Measurements from ENCODE around the gene RAB1B. TPM values are rescaled to one million over a fixed set of nuclear protein-coding genes. Genes with fewer than 3 reads are reported as not detected.

RAB1B gene
- total RNA-seq, 1 donor from 2014 or later, result 72.7 TPM

DNA sequence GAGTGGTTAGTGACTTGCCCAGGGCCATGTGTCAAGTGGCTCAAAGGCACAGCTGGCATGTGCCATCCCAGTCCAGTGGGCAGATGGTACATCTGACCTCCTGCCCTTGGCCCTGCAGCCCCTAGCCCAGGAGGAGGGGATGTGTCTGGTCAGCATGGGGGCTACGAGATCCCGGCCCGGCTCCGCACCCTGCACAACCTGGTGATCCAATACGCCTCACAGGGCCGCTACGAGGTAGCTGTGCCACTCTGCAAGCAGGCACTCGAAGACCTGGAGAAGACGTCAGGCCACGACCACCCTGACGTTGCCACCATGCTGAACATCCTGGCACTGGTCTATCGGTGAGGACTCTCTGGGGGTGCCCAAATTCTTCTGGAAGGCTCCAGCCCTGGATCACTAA lies 5.7 kb upstream of the RAB1B start:
- intact Hi-C loops (cut with DNase I), result no loop called here
- Histone ChIP-seq H3K27me3 (no peaks in the 10 kb centered on the region), H3K27ac (no peak overlapping the region), H3K9me3 (no peaks in the 10 kb centered on the region), H3K36me3 (peaks cover 0 to 40% of the 10 kb centered on the region in 2 donors), H3K4me3 (no peak overlapping the region), H3K4me1 (peaks cover 23% of the 10 kb centered on the region)
- DNase-seq (ENCODE audit: extremely low spot score in 2 of 2), result no peak
- TF ChIP-seq, protein P1, sequence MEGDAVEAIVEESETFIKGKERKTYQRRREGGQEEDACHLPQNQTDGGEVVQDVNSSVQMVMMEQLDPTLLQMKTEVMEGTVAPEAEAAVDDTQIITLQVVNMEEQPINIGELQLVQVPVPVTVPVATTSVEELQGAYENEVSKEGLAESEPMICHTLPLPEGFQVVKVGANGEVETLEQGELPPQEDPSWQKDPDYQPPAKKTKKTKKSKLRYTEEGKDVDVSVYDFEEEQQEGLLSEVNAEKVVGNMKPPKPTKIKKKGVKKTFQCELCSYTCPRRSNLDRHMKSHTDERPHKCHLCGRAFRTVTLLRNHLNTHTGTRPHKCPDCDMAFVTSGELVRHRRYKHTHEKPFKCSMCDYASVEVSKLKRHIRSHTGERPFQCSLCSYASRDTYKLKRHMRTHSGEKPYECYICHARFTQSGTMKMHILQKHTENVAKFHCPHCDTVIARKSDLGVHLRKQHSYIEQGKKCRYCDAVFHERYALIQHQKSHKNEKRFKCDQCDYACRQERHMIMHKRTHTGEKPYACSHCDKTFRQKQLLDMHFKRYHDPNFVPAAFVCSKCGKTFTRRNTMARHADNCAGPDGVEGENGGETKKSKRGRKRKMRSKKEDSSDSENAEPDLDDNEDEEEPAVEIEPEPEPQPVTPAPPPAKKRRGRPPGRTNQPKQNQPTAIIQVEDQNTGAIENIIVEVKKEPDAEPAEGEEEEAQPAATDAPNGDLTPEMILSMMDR (IDR thresholded peaks at IDR 0.05), result no peak
- TF ChIP-seq POLR2AphosphoS5 (IDR thresholded peaks at IDR 0.05; ENCODE audit: insufficient read depth in 1 of 2, low read depth in 1 of 2), result no peak
- no peak for TF ChIP-seq POLR2A (IDR thresholded peaks at IDR 0.05)

DNA sequence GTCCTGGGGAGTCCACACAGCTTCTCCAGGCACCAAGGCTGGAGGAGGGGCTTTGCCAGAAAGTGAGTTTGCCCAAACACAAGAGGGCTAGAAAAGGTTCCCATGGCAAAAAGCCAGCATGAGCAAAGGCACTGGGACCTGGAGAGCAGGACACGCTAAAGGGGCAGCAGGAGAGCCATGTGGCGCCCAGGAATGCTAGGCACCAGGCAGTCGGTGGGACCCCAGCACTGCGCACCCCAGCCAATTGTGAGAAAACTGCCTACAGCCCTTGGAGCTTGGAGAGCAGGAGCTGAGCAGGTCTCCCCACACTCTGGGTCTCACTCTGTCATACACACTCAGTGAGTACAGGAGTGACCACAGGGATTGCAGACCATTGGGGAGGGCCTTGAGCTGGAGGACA lies 5.2 kb upstream of the RAB1B start:
- Histone ChIP-seq H3K27me3 (no peaks in the 10 kb centered on the region), H3K4me1 (peaks cover 21% of the 10 kb centered on the region), H3K27ac (no peak overlapping the region), H3K9me3 (no peaks in the 10 kb centered on the region), H3K4me3 (no peak overlapping the region), H3K36me3 (peaks cover 0 to 40% of the 10 kb centered on the region in 2 donors)
- no peak for DNase-seq (ENCODE audit: extremely low spot score in 2 of 2)
- TF ChIP-seq, protein P1 (IDR thresholded peaks at IDR 0.05), result no peak
- TF ChIP-seq POLR2AphosphoS5 (IDR thresholded peaks at IDR 0.05; ENCODE audit: insufficient read depth in 1 of 2, low read depth in 1 of 2), result no peak
- TF ChIP-seq POLR2A (IDR thresholded peaks at IDR 0.05), result no peak
- intact Hi-C loops (cut with DNase I), result no loop called here

DNA sequence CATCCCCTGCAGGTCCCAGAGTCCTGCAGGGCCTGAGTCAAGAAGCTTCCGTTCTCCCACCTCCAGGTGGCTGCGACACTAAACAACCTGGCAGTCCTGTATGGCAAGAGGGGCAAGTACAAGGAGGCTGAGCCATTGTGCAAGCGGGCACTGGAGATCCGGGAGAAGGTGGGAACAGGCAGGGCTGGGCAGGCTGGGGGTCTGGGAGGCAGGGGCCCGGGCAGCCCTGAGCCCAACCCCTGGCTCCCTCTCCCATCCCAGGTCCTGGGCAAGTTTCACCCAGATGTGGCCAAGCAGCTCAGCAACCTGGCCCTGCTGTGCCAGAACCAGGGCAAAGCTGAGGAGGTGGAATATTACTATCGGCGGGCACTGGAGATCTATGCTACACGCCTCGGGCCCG lies 4.7 kb upstream of the RAB1B start:
- H3K36me3 ChIP-seq, result peaks cover 0 to 40% of the 10 kb centered on the region in 2 donors
- intact Hi-C loops (cut with DNase I), result no loop called here
- no peak overlapping the region for H3K27ac ChIP-seq
- no peaks in the 10 kb centered on the region for H3K27me3 ChIP-seq
- H3K4me3 ChIP-seq, result no peak overlapping the region
- H3K4me1 ChIP-seq, result peaks cover 15% of the 10 kb centered on the region
- DNase-seq (ENCODE audit: extremely low spot score in 2 of 2), result no peak
- TF ChIP-seq, protein P1 (IDR thresholded peaks at IDR 0.05), result no peak
- TF ChIP-seq POLR2A (IDR thresholded peaks at IDR 0.05), result no peak
- TF ChIP-seq POLR2AphosphoS5 (IDR thresholded peaks at IDR 0.05; ENCODE audit: insufficient read depth in 1 of 2, low read depth in 1 of 2), result no peak
- no peaks in the 10 kb centered on the region for H3K9me3 ChIP-seq

DNA sequence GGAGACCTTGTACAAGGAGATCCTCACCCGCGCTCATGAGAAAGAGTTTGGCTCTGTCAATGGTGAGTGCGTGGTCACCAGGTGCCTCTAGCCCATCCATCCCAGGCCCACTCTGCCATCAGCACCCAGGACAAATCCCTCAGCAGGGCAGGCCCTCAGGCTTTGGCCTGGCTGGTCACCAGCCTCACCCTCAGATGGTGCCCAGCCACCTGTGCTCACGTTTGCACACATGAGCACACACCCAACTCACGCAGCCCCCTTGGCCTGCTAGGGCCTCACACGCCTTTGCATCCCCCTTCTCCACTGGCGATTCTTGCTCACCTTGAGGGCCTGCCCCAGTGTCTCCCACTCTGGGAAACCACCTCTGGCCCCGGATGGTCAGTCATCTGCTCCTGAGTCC lies 4.1 kb upstream of the RAB1B start:
- intact Hi-C loops (cut with DNase I), result no loop called here
- H3K9me3 ChIP-seq, result no peaks in the 10 kb centered on the region
- H3K4me1 ChIP-seq, result peaks cover 15% of the 10 kb centered on the region
- peaks cover 0 to 36% of the 10 kb centered on the region in 2 donors for H3K36me3 ChIP-seq
- no peak for DNase-seq (ENCODE audit: extremely low spot score in 2 of 2)
- H3K4me3 ChIP-seq, result no peak overlapping the region
- no peak overlapping the region for H3K27ac ChIP-seq
- no peak for TF ChIP-seq POLR2A (IDR thresholded peaks at IDR 0.05)
- no peak for TF ChIP-seq POLR2AphosphoS5 (IDR thresholded peaks at IDR 0.05; ENCODE audit: insufficient read depth in 1 of 2, low read depth in 1 of 2)
- no peaks in the 10 kb centered on the region for H3K27me3 ChIP-seq

DNA sequence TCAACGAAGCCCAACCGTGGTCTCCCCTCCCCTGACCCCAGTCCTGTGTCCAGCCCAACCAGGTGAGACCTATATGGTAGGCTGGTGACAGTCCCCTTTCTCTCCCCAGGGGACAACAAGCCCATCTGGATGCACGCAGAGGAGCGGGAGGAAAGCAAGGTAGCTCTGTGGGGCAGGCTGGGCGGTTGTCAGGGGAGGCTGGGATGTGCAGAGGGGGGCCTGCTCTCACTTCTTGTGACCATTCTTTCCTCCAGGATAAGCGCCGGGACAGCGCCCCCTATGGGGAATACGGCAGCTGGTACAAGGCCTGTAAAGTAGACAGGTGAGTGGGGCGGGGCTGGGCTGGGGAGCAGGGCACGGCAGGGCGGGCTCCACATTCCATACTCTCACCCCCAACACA lies 3.5 kb upstream of the RAB1B start:
- H3K36me3 ChIP-seq, result peaks cover 0 to 33% of the 10 kb centered on the region in 2 donors
- H3K27ac ChIP-seq, result no peak overlapping the region
- DNase-seq (ENCODE audit: extremely low spot score in 2 of 2), result no peak
- H3K9me3 ChIP-seq, result no peaks in the 10 kb centered on the region
- H3K27me3 ChIP-seq, result no peaks in the 10 kb centered on the region
- intact Hi-C loops (cut with DNase I), result no loop called here
- TF ChIP-seq POLR2AphosphoS5 (IDR thresholded peaks at IDR 0.05; ENCODE audit: insufficient read depth in 1 of 2, low read depth in 1 of 2) (no peak), POLR2A (IDR thresholded peaks at IDR 0.05) (no peak)
- TF ChIP-seq, protein P1 (IDR thresholded peaks at IDR 0.05), result no peak
- H3K4me3 ChIP-seq, result no peak overlapping the region
- H3K4me1 ChIP-seq, result peaks cover 20% of the 10 kb centered on the region

Measured in vagina (tissue), 2 donors.